ENCODE measurements around the gene BSG. TPM values are rescaled to one million over a fixed set of nuclear protein-coding genes. Genes with fewer than 3 reads are reported as not detected.
A peak's percentile ranks its signal among the peaks of the same experiment; 100 is the strongest.

BSG gene
- total RNA-seq, 4 donors from 2014 or later: 182 to 408 (median 289) TPM

DNA sequence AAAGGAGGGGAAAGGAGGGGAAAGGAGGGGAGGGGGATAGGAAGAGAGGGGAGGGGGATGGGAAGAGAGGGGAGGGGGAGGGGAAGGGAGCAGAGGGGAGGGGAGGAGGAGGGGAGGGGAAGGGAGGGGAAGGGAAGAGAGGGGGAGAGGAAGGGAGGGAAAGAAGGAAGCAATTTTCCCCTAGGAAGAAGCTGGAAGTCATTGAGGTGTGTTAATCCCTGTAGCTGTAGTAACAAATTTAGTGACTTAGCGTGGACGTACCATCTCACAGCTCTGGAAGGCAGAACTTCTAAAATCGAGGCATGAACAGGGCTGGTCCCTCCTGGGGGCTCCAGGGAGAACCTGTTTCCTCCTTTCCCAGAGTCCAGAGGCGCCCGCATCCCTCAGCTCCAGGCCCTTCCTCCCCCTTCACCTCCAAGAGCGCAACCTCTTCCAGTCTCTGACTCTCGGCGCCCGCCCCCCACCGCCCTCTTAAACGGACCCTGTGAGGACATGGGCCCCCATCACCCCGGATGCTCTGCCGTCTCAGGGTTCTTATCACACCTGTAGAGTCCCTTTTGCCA lies 46.5 kb upstream of the BSG start:
- H3K27ac ChIP-seq: no peak overlapping the region
- H3K4me3 ChIP-seq: no peak overlapping the region
- intact Hi-C loops (cut with DNase I): no loop called here
- H3K4me1 ChIP-seq: peaks cover 0 to 7% (median 0%) of the 10 kb centered on the region in 3 donors
- H3K27me3 ChIP-seq: peaks cover 0 to 23% (median 1%) of the 10 kb centered on the region in 4 donors
- H3K36me3 ChIP-seq: no peaks in the 10 kb centered on the region
- H3K9me3 ChIP-seq: no peaks in the 10 kb centered on the region
- TF ChIP-seq POLR2A (IDR thresholded peaks at IDR 0.05) (no peak), CTCF (IDR thresholded peaks at IDR 0.05) (no peak)
- no peak for DNase-seq
- WGBS, 2 donors: 35 to 41% methylated on average over 10 to 13 of the region's 13 CpGs

DNA sequence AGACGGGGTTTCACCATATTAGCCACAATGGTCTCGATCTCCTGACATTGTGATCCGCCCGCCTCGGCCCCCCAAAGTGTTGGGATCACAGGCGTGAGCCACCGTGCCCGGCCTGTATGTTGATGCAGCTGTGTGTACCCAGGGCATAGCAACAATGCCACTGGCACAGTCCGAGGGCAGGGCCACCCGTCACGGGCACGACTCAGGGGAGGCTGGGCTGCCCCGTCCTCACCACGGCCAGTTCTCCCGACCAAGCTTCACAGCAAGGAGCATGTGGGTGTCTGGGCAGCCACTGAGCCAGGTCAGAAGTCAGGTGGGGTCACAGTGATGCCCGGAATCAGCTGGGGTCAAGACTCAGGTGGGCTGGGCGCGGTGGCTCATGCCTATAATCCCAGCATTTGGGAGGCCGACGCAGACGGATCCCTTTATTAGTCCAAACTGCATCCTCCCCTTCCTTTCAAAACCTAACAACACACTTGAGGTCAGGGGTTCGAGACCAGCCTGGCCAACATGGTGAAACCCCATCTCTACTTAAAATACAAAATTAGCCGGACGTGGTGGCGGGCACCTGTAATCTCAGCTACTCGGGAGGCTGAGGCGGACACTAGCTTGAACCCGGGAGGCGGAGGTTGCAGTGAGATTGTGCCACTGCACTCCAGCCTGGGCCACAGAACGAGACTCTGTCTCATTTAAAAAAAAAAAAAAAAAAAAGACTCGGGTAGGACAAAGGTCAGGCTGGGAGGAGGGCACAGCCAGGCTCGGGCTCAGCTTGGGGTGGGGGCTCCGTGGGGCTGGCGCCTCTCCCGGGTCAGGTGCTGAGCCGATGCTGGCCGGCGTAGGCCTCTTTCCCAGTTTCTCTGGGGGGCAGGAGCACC lies 42.0 kb upstream of the BSG start:
- 25 to 43% methylated on average over 13 to 21 of the region's 38 CpGs for WGBS, 2 donors

GRCh38 chr19:531009-531752 lies 41.2 kb upstream of the BSG start:
- H3K4me3 ChIP-seq: peak overlapping the region; percentile 93 to 99 (median 97)
- H3K27ac ChIP-seq: peak overlapping the region; percentile 89 to 99 (median 97)
- peaks cover 4 to 13% (median 4%) of the 10 kb centered on the region in 3 donors for H3K36me3 ChIP-seq
- 0% methylated on average over 1 to 2 of the region's 103 CpGs for WGBS, 2 donors
- H3K27me3 ChIP-seq: peaks cover 0 to 10% (median 1%) of the 10 kb centered on the region in 4 donors
- peak in 3 of 6 experiments; percentile 6 to 16 (median 11) for TF ChIP-seq CTCF (IDR thresholded peaks at IDR 0.05)
- TF ChIP-seq POLR2A (IDR thresholded peaks at IDR 0.05): peak in 2 of 4 donors; percentile 49 to 74
- intact Hi-C loops (cut with DNase I): no loop called here
- no peak for DNase-seq
- no peaks in the 10 kb centered on the region for H3K9me3 ChIP-seq
- peaks cover 22 to 44% (median 23%) of the 10 kb centered on the region in 3 donors for H3K4me1 ChIP-seq

More for the DNA sequence above, 42.0 kb upstream of the BSG start:
- H3K27ac ChIP-seq: peak overlapping the region; percentile 89 to 99 (median 97)
- peaks cover 20 to 40% (median 21%) of the 10 kb centered on the region in 3 donors for H3K4me1 ChIP-seq
- peak overlapping the region; percentile 93 to 99 (median 97) for H3K4me3 ChIP-seq
- peaks cover 0 to 4% (median 0%) of the 10 kb centered on the region in 3 donors for H3K36me3 ChIP-seq
- peaks cover 0 to 17% (median 1%) of the 10 kb centered on the region in 4 donors for H3K27me3 ChIP-seq
- TF ChIP-seq POLR2A (IDR thresholded peaks at IDR 0.05) (no peak), CTCF (IDR thresholded peaks at IDR 0.05) (no peak)
- H3K9me3 ChIP-seq: no peaks in the 10 kb centered on the region
- intact Hi-C loops (cut with DNase I): no loop called here
- no peak for DNase-seq

DNA sequence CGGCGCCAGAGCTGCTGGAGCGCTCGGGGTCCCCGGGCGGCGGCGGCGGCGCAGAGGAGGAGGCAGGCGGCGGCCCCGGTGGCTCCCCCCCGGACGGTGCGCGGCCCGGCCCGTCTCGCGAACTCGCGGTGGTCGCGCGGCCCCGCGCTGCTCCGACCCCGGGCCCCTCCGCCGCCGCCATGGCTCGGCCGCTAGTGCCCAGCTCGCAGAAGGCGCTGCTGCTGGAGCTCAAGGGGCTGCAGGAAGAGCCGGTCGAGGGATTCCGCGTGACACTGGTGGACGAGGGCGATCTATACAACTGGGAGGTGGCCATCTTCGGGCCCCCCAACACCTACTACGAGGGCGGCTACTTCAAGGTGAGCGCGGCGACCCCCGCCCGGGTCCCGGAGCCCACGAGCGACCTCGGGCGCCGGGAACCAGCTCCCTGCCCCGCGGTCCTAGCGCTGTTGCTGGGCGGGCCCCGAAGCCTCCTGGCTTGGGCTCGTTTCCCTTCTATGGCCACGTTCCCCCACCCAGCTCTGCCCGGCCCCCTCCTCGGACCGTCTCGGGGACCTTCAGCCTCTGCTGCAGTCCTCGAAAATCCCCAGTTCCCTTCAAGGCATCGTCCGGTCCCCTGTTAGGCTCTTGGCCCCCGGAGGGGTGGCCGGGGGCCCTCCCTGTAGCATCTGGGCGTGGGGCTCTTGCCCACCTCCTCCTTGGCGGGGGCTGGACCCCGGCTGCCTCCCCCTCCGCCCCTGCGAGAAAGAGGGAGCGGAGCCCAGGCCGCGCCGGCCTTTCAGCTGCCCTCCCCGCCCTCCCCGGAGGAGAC lies 40.4 kb upstream of the BSG start, which contains the start of gene CDC34:
TSS of gene CDC34 (plus strand) at position 8 of the 808 bp plus-strand sequence. CDS start at position 180, 172 bp downstream.
- DNase-seq: no peak
- Histone ChIP-seq H3K4me1 (peaks cover 22 to 44% (median 23%) of the 10 kb centered on the region in 3 donors), H3K4me3 (peak within 1 kb of the TSS; percentile 93 to 99 (median 97)), H3K27me3 (peaks cover 0 to 4% (median 1%) of the 10 kb centered on the region in 4 donors), H3K36me3 (peaks cover 12 to 20% (median 12%) of the 10 kb centered on the region in 3 donors), H3K9me3 (no peaks in the 10 kb centered on the region), H3K27ac (peak within 1 kb of the TSS; percentile 95 to 99 (median 97))
- WGBS, 2 donors: 0 to 3% methylated on average over 2 to 15 of the region's 84 CpGs
- TF ChIP-seq POLR2A (IDR thresholded peaks at IDR 0.05): peak in 2 of 4 donors; percentile 54 to 56
- TF ChIP-seq CTCF (IDR thresholded peaks at IDR 0.05): no peak
- intact Hi-C loops (cut with DNase I): no loop called here
